Medulla oblongata (tissue), 1 donor: ENCODE results near the gene CGB8.

Experiments used
- DNase-seq: peaks from one replicate; pipeline ENCODE4 v3.0.0-alpha.2; 2015; ENCODE audit errors: extremely low spot score

CGB8 gene

GRCh38 chr19:49006905-49007304 lies 42.0 kb downstream of the CGB8 start:
- no peak for DNase-seq

- no peak for DNase-seq
These were observed 43.8 kb downstream of the CGB8 start for GRCh38 chr19:49004964-49005614.

- DNase-seq: no peak
These were observed 44.8 kb downstream of the CGB8 start for GRCh38 chr19:49004133-49004532.

- DNase-seq: no peak
These were observed 49.2 kb downstream of the CGB8 start for GRCh38 chr19:48999481-49000325.

- DNase-seq: no peak
These were observed 50.9 kb downstream of the CGB8 start for GRCh38 chr19:48997972-48998371.
